SK-N-SH treated with all-trans-retinoic acid at 6 μM for 48 hours (cell line): ENCODE results near the gene AQP5.

ENCODE experiments used
- ATAC-seq: fragments of 200-7000 bp; cut with Tn5 transposase; 3 replicates; pipeline ENCODE4 v1.9.1; 2020; ENCODE audit warnings: mild to moderate bottlenecking, moderate library complexity
- ARNTL ChIP-seq: fragments of 450-650 bp; formaldehyde crosslinking; IDR thresholded peaks from 2 replicates; pipeline ENCODE4 v1.5.0; 2020; ENCODE audit warnings: low read depth, mild to moderate bottlenecking, moderate library complexity, borderline replicate concordance
- BACH2 ChIP-seq: fragments of 250-450 bp; sonication (Bioruptor Pico); IDR thresholded peaks from 2 replicates; pipeline ENCODE4 v1.9.0; 2021; ENCODE audit warnings: mild to moderate bottlenecking, borderline replicate concordance
- CSDC2 ChIP-seq: fragments of 250-450 bp; sonication (Bioruptor Pico); IDR thresholded peaks from 2 replicates; pipeline ENCODE4 v1.5.0; 2020; ENCODE audit warnings: mild to moderate bottlenecking, moderate library complexity
- GLIS3 ChIP-seq: fragments of 250-450 bp; sonication (Bioruptor Pico); IDR thresholded peaks from 2 replicates; pipeline ENCODE4 v1.5.0; 2020; ENCODE audit warnings: mild to moderate bottlenecking, moderate library complexity
- ISL1 ChIP-seq: fragments of 250-450 bp; sonication (Bioruptor Pico); IDR thresholded peaks from 2 replicates; pipeline ENCODE4 v2.1.2; 2022; ENCODE audit warnings: mild to moderate bottlenecking, moderate library complexity
- PPARA ChIP-seq: fragments of 250-450 bp; sonication (Bioruptor Pico); IDR thresholded peaks from 2 replicates; pipeline ENCODE4 v1.5.0; 2020; ENCODE audit warnings: mild to moderate bottlenecking, borderline replicate concordance
- RARB ChIP-seq: fragments of 250-450 bp; sonication (Bioruptor Pico); IDR thresholded peaks from 2 replicates; pipeline ENCODE4 v1.8.0; 2021; ENCODE audit warnings: mild to moderate bottlenecking, moderate library complexity
- SNAI2 ChIP-seq: fragments of 250-450 bp; sonication (Bioruptor Pico); IDR thresholded peaks from 2 replicates; pipeline ENCODE4 v1.5.0; 2020; ENCODE audit warnings: mild to moderate bottlenecking, moderate library complexity
- TCF4 ChIP-seq: fragments of 250-450 bp; sonication (Bioruptor Pico); IDR thresholded peaks from 2 replicates; pipeline ENCODE4 v1.8.0; 2021; ENCODE audit warnings: mild to moderate bottlenecking, moderate library complexity, borderline replicate concordance
- TOX ChIP-seq: fragments of 250-450 bp; sonication (Bioruptor Pico); IDR thresholded peaks from 2 replicates; pipeline ENCODE4 v1.8.0; 2021; ENCODE audit warnings: mild to moderate bottlenecking, moderate library complexity, borderline replicate concordance
- ZC3H10 ChIP-seq: fragments of 250-450 bp; sonication (Bioruptor Pico); IDR thresholded peaks from 2 replicates; pipeline ENCODE4 v1.5.1; 2021; ENCODE audit warnings: mild to moderate bottlenecking, moderate library complexity
- ZFP3 ChIP-seq: fragments of 250-450 bp; sonication (Bioruptor Pico); IDR thresholded peaks from 2 replicates; pipeline ENCODE4 v1.5.0; 2020; ENCODE audit warnings: mild to moderate bottlenecking, moderate library complexity
- ZFP30 ChIP-seq: fragments of 450-650 bp; formaldehyde crosslinking; IDR thresholded peaks from 2 replicates; pipeline ENCODE4 v1.5.0; 2022; ENCODE audit warnings: mild to moderate bottlenecking, moderate library complexity
- ZNF565 ChIP-seq: fragments of 450-650 bp; formaldehyde crosslinking; conservative IDR thresholded peaks from 2 replicates; pipeline ENCODE4 v1.5.0; 2020; ENCODE audit warnings: low read depth, mild to moderate bottlenecking, moderate library complexity
- ZNF70 ChIP-seq: fragments of 450-650 bp; formaldehyde crosslinking; IDR thresholded peaks from 2 replicates; pipeline ENCODE4 v1.5.0; 2020; ENCODE audit warnings: mild to moderate bottlenecking, moderate library complexity
- ZNF8 ChIP-seq: fragments of 450-650 bp; formaldehyde crosslinking; IDR thresholded peaks from 2 replicates; pipeline ENCODE4 v1.5.0; 2020; ENCODE audit warnings: mild to moderate bottlenecking, moderate library complexity
- TF ChIP-seq, protein P1 (sequence below): fragments of 250-450 bp; sonication (Bioruptor Pico); IDR thresholded peaks from 2 replicates; pipeline ENCODE4 v1.5.1; 2021; ENCODE audit warnings: mild to moderate bottlenecking, moderate library complexity
- TF ChIP-seq, protein P2 (sequence below): fragments of 250-450 bp; sonication (Bioruptor Pico); IDR thresholded peaks from 2 replicates; pipeline ENCODE4 v1.8.0; 2020; ENCODE audit warnings: mild to moderate bottlenecking, moderate library complexity, borderline replicate concordance
- TF ChIP-seq, protein P3 (sequence below): fragments of 250-450 bp; sonication (Bioruptor Pico); IDR thresholded peaks from 2 replicates; pipeline ENCODE4 v1.5.1; 2020; ENCODE audit warnings: low read depth, mild to moderate bottlenecking, moderate library complexity
- TF ChIP-seq, protein P4 (sequence below): fragments of 250-450 bp; sonication (Bioruptor Pico); IDR thresholded peaks from 2 replicates; pipeline ENCODE4 v1.5.0; 2020; ENCODE audit warnings: mild to moderate bottlenecking, moderate library complexity

The AQP5 gene

DNA sequence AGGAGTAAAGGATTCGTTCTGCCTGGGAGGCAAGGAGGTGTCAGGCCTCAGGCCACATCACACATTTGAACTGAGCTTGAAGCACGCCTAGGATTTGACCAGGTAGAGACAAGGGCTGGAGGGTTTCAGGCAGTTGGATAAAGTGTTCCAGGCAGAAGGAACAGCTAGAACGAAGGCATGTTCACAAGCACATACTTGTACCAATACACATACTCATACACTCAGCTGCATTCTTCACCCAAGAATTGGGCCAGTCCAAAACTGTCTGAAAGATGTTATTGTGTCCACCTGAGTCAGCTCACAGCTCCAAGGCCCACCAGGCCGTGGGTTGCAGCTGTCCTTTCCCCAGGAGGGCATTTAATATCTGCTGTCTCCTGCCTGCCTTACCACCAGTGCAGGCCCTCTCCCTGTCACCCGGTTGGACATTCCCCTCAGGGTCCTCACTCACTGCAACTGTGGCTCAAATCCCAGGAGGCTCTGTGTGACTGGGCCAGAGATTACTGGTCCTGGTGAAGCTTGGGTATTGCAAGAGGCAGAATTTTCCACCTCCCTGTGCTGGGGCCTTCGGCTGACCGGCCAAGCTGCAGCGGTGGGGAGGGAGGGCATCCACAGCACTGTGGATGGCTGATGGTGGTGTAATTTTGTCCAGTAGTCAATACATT, 23.9 kb upstream of the AQP5 start (continued):
- no peak for TF ChIP-seq ZFP30 (CRISPR knock-in tag)
- no peak for TF ChIP-seq BACH2 (CRISPR knock-in tag)
- no peak for TF ChIP-seq ISL1 (CRISPR knock-in tag)
- TF ChIP-seq, protein P1, sequence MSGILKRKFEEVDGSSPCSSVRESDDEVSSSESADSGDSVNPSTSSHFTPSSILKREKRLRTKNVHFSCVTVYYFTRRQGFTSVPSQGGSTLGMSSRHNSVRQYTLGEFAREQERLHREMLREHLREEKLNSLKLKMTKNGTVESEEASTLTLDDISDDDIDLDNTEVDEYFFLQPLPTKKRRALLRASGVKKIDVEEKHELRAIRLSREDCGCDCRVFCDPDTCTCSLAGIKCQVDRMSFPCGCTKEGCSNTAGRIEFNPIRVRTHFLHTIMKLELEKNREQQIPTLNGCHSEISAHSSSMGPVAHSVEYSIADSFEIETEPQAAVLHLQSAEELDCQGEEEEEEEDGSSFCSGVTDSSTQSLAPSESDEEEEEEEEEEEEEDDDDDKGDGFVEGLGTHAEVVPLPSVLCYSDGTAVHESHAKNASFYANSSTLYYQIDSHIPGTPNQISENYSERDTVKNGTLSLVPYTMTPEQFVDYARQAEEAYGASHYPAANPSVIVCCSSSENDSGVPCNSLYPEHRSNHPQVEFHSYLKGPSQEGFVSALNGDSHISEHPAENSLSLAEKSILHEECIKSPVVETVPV (CRISPR knock-in tag), result no peak

DNA sequence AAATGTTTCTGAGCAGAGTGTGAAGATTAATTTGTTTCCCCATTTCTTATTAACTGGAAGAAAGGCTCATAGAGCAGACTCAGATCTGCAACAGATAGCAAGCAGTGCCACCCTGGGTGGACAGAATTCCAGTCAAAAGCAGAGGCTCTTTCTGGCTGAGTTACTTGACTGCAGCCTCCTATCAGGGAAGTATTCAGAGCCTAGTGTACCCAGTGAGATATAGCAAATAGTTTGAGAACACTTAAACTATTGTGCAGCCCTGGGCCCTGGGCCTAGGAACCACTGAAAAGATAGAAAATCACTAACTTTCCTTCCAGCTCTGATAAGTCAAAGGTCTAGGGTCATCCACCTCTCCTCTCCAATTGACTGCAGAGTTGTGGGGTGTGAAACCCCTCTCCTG, 22.4 kb upstream of the AQP5 start:
- TF ChIP-seq ZNF565 (CRISPR knock-in tag), result no peak
- TF ChIP-seq, protein P2, sequence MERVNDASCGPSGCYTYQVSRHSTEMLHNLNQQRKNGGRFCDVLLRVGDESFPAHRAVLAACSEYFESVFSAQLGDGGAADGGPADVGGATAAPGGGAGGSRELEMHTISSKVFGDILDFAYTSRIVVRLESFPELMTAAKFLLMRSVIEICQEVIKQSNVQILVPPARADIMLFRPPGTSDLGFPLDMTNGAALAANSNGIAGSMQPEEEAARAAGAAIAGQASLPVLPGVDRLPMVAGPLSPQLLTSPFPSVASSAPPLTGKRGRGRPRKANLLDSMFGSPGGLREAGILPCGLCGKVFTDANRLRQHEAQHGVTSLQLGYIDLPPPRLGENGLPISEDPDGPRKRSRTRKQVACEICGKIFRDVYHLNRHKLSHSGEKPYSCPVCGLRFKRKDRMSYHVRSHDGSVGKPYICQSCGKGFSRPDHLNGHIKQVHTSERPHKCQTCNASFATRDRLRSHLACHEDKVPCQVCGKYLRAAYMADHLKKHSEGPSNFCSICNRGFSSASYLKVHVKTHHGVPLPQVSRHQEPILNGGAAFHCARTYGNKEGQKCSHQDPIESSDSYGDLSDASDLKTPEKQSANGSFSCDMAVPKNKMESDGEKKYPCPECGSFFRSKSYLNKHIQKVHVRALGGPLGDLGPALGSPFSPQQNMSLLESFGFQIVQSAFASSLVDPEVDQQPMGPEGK (CRISPR knock-in tag), result no peak
- no peak for TF ChIP-seq ZNF70 (CRISPR knock-in tag)
- no peak for TF ChIP-seq RARB (CRISPR knock-in tag)
- no peak for TF ChIP-seq ZC3H10 (CRISPR knock-in tag)
- no peak for TF ChIP-seq PPARA (CRISPR knock-in tag)
- TF ChIP-seq, protein P1 (CRISPR knock-in tag), result no peak
- TF ChIP-seq, protein P3, sequence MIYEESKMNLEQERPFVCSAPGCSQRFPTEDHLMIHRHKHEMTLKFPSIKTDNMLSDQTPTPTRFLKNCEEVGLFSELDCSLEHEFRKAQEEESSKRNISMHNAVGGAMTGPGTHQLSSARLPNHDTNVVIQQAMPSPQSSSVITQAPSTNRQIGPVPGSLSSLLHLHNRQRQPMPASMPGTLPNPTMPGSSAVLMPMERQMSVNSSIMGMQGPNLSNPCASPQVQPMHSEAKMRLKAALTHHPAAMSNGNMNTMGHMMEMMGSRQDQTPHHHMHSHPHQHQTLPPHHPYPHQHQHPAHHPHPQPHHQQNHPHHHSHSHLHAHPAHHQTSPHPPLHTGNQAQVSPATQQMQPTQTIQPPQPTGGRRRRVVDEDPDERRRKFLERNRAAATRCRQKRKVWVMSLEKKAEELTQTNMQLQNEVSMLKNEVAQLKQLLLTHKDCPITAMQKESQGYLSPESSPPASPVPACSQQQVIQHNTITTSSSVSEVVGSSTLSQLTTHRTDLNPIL (CRISPR knock-in tag), result no peak
- TF ChIP-seq GLIS3 (CRISPR knock-in tag), result no peak
- no peak for TF ChIP-seq ISL1 (CRISPR knock-in tag)
- TF ChIP-seq, protein P4, sequence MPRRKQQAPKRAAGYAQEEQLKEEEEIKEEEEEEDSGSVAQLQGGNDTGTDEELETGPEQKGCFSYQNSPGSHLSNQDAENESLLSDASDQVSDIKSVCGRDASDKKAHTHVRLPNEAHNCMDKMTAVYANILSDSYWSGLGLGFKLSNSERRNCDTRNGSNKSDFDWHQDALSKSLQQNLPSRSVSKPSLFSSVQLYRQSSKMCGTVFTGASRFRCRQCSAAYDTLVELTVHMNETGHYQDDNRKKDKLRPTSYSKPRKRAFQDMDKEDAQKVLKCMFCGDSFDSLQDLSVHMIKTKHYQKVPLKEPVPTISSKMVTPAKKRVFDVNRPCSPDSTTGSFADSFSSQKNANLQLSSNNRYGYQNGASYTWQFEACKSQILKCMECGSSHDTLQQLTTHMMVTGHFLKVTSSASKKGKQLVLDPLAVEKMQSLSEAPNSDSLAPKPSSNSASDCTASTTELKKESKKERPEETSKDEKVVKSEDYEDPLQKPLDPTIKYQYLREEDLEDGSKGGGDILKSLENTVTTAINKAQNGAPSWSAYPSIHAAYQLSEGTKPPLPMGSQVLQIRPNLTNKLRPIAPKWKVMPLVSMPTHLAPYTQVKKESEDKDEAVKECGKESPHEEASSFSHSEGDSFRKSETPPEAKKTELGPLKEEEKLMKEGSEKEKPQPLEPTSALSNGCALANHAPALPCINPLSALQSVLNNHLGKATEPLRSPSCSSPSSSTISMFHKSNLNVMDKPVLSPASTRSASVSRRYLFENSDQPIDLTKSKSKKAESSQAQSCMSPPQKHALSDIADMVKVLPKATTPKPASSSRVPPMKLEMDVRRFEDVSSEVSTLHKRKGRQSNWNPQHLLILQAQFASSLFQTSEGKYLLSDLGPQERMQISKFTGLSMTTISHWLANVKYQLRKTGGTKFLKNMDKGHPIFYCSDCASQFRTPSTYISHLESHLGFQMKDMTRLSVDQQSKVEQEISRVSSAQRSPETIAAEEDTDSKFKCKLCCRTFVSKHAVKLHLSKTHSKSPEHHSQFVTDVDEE (CRISPR knock-in tag), result no peak
- TF ChIP-seq TOX (CRISPR knock-in tag), result no peak
- TF ChIP-seq ZFP3 (CRISPR knock-in tag), result no peak
- TF ChIP-seq ZNF8 (CRISPR knock-in tag), result no peak
- no peak for TF ChIP-seq ARNTL (CRISPR knock-in tag)
- TF ChIP-seq CSDC2 (CRISPR knock-in tag), result no peak
- ATAC-seq, result no peak

DNA sequence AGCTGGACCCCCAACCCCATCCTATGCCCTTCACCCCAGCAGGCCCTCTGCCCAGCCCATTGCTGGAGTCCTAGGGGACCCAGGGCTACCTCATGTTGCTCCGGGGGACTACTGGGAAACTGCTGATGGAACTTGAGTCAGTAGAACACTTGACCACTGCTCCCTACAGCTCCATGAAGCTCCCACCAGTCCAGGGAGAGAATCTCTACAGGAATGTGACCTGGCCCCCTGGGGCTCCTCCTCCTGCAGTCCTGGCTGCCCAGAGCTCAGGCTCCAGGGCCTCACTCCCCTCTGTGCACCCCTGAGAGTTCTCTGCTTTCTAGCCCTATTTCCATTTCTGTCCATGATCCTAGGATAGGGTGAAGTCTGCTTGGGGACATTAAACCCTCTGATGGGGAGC, 22.0 kb upstream of the AQP5 start:
- no peak for ATAC-seq
- no peak for TF ChIP-seq ISL1 (CRISPR knock-in tag)
- no peak for TF ChIP-seq ZFP30 (CRISPR knock-in tag)
- no peak for TF ChIP-seq SNAI2 (CRISPR knock-in tag)
- TF ChIP-seq, protein P4 (CRISPR knock-in tag), result no peak
- TF ChIP-seq, protein P1 (CRISPR knock-in tag), result no peak
- TF ChIP-seq BACH2 (CRISPR knock-in tag), result no peak
- TF ChIP-seq PPARA (CRISPR knock-in tag), result no peak
- TF ChIP-seq ZC3H10 (CRISPR knock-in tag), result no peak
- TF ChIP-seq TOX (CRISPR knock-in tag), result no peak
- no peak for TF ChIP-seq ZNF70 (CRISPR knock-in tag)
- TF ChIP-seq, protein P3 (CRISPR knock-in tag), result no peak
- no peak for TF ChIP-seq TCF4 (CRISPR knock-in tag)
